Testis (tissue), 2 donors: ENCODE data around the gene FGF4.

Source experiments
- POLR2A ChIP-seq: fragments of 450-650 bp; IDR thresholded peaks from one replicate; pipeline ENCODE4 v1.6.1; 2017; ENCODE audit warnings: antibody characterized with exemption, mild to moderate bottlenecking, moderate library complexity
- TF ChIP-seq, protein P1 (sequence below), 3 experiments: fragments of 450-650 bp in 2 of 3; fragments of 200-600 bp in 1 of 3; sonication (generic) in 1 of 3; IDR thresholded peaks; one replicate each; pipeline ENCODE4 v1.5.1; 2016 to 2019; ENCODE audit warnings: antibody characterized with exemption in 3 of 3, mild to moderate bottlenecking in 2 of 3, moderate library complexity in 1 of 3

DNA sequence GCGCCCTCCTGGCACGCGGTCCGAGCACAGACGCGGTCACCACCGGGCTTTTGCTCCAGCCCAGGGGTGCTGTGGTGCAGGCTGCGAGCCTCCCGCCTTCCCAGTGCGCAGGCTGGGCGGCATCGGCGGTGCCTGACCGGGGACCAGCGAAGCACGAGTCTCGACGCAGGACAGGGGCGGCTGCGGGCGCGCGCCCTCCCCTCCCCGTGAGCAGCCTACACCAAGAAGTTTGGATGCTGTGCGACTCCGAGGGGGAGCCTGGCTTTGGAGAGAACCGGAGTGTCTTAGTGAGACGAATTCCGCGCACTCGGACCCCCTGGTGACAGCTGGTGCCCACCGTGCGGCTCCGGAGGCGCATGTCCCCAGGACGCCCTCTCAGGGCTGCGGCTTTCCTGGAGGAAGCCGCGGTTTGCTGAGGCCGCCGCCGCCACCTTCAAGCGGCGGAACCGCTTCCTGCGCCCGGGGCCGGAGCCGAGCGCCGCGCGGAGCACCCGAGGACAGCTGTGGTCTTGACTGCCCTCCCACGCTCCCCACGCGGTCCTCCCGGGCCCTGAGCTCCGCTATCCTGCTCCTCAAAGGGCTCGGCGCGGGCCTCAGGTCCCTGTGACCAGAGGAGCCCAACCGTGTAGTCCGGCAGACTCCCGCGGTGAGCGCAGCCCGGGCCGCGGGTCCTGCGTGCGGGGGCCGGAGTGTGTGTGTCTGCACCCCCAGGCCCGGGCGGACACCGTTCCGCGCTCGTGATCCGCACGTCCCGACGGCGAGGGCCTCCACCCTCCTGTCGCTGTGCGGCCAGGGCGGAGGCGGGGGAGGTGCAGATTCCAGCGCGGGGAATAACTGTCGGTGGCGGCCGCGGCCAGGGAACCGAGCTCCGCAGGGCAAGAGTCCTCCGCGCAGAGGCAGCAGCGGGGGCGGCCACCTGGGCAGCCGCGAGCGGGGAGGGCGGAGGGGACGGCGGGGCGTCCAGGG, 42.4 kb upstream of the FGF4 start:
- TF ChIP-seq, protein P1, sequence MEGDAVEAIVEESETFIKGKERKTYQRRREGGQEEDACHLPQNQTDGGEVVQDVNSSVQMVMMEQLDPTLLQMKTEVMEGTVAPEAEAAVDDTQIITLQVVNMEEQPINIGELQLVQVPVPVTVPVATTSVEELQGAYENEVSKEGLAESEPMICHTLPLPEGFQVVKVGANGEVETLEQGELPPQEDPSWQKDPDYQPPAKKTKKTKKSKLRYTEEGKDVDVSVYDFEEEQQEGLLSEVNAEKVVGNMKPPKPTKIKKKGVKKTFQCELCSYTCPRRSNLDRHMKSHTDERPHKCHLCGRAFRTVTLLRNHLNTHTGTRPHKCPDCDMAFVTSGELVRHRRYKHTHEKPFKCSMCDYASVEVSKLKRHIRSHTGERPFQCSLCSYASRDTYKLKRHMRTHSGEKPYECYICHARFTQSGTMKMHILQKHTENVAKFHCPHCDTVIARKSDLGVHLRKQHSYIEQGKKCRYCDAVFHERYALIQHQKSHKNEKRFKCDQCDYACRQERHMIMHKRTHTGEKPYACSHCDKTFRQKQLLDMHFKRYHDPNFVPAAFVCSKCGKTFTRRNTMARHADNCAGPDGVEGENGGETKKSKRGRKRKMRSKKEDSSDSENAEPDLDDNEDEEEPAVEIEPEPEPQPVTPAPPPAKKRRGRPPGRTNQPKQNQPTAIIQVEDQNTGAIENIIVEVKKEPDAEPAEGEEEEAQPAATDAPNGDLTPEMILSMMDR (IDR thresholded peaks at IDR 0.05): no peak
- TF ChIP-seq POLR2A: no peak
